Measurements from ENCODE around the gene CTSA. TPM values are rescaled to one million over a fixed set of nuclear protein-coding genes. Genes with fewer than 3 reads are reported as not detected.
A peak's percentile ranks its signal among the peaks of the same experiment; 100 is the strongest.

Gene CTSA
- total and polyA plus RNA-seq, 9 of the 15 experiments (the other 6 are each of a cell fraction or from before 2014, with no cell fraction given): 8.8 to 61.7 (median 28.3) TPM

- Histone ChIP-seq H3K4me1 (replicated peaks in 1 of 2; ENCODE audit: control insufficient read depth in 2 of 2, insufficient read depth in 2 of 2, low read length in 2 of 2) (peaks cover 12 to 26% of the 10 kb centered on the region in 2 experiments; a peak in 4 of 5 replicates), H3K9me1 (ENCODE audit: control insufficient read depth, insufficient read depth, low read length) (no peaks in the 10 kb centered on the region), H3K9me3 (replicated peaks; ENCODE audit: control insufficient read depth, insufficient read depth, low read depth, low read length) (no peaks in the 10 kb centered on the region), H4K20me1 (replicated peaks; ENCODE audit: control insufficient read depth, insufficient read depth, low read length) (peaks cover 27% of the 10 kb centered on the region), H2AFZ (ENCODE audit: low read depth, low read length) (peak overlapping the region; percentile 89), H3K79me2 (ENCODE audit: control insufficient read depth, insufficient read depth, low read length) (peaks cover 21% of the 10 kb centered on the region), H3K27ac (ENCODE audit: extremely low read depth, low read depth, low read length) (peak overlapping the region; percentile 100), H3K4me2 (ENCODE audit: insufficient read depth, low read length) (peak overlapping the region; percentile 90), H3K36me3 (ENCODE audit: control insufficient read depth, insufficient read depth, low read length) (peaks cover 21% of the 10 kb centered on the region), H3K9ac (ENCODE audit: insufficient read depth in 1 of 2, low read depth in 2 of 2, low read length in 2 of 2) (peak overlapping the region; percentile 100), H3K27me3 (ENCODE audit: control insufficient read depth in 2 of 2, insufficient read depth in 2 of 2, low read length in 2 of 2) (no peaks in the 10 kb centered on the region), H3K4me3 (peak overlapping the region; percentile 99)
- FAIRE-seq (no peak), ATAC-seq (peak; percentile 24), DNase-seq (ENCODE audit: extremely low read depth in 1 of 4, low spot score in 3 of 4) (peak in 3 of 4 experiments; percentile 53 to 68 (median 68))
- intact Hi-C loops (cut with micrococcal nuclease) (loop anchor here (2.0 to 10.0 kb wide), 2 partner anchors 77 to 139 kb away; partner anchors contain the start of genes ACOT8, DNTTIP1, WFDC3 and ZSWIM3), in situ Hi-C loops (cut with MboI) (no loop called here)
- BruUV-seq (replicated peaks): no TSS peak
- WGBS (ENCODE audit: insufficient coverage, low coverage, missing lambda C conversion rate): 2% methylated on average over 30 of the region's 34 CpGs
- POLR2A ChIA-PET: interaction anchor here (0.6 to 4.9 kb wide), 36 partner anchors 10 to 582 kb away, joined by 3 to 91 read pairs (median 4); partner anchors contain the start of genes CTSA, DNTTIP1, NEURL2 and PLTP
- CTCF ChIA-PET (ENCODE audit: low intra/inter-chr PET ratio): interaction anchor here (1.5 kb wide), 1 partner anchor 29 kb away, joined by 10 read pairs; no protein-coding TSS in a partner anchor
- no peak for TF ChIP-seq ZNF79 (CRISPR knock-in tag; IDR thresholded peaks at IDR 0.05; ENCODE audit: low read depth)
- TF ChIP-seq ETV6 (IDR thresholded peaks at IDR 0.05; ENCODE audit: borderline replicate concordance in 1 of 2, low read depth in 2 of 2, low read length in 1 of 2): no peak
- 0 out of 2 replicates have a peak, but pooled peaks have one; percentile 11 for TF ChIP-seq ETV6 (CRISPR knock-in tag; IDR thresholded peaks at IDR 0.05; ENCODE audit: borderline replicate concordance)
- no peak for TF ChIP-seq JUND (IDR thresholded peaks at IDR 0.05; ENCODE audit: borderline replicate concordance, low read depth, low read length)
- peak; percentile 19; the same call in 1 of the 3 replicates for TF ChIP-seq JUND (tag; IDR thresholded peaks at IDR 0.05; ENCODE audit: borderline replicate concordance, low read depth, low read length)
- peak; percentile 68; the same call in 1 of the 2 replicates for TF ChIP-seq FOXK1 (CRISPR knock-in tag; IDR thresholded peaks at IDR 0.05; ENCODE audit: borderline replicate concordance)
- peak; percentile 86; the same call in 1 of the 2 replicates for TF ChIP-seq LCOR (CRISPR knock-in tag; IDR thresholded peaks at IDR 0.05)
- TF ChIP-seq BCOR (IDR thresholded peaks at IDR 0.05): peak; percentile 98
- 0 out of 2 replicates have a peak, but pooled peaks have one; percentile 15 for TF ChIP-seq ZC3H4 (CRISPR knock-in tag; IDR thresholded peaks at IDR 0.05; ENCODE audit: borderline replicate concordance)
- no peak for TF ChIP-seq POLR2AphosphoS2 (IDR thresholded peaks at IDR 0.05; ENCODE audit: low read length)
- TF ChIP-seq ATF1 (CRISPR knock-in tag; IDR thresholded peaks at IDR 0.05): no peak
- TF ChIP-seq ATF1 (tag; IDR thresholded peaks at IDR 0.05): peak; percentile 89
- no peak; the same call in 1 of the 2 replicates for TF ChIP-seq PKNOX1 (IDR thresholded peaks at IDR 0.05)
- TF ChIP-seq ZFP36 (IDR thresholded peaks at IDR 0.05; ENCODE audit: low read depth, low read length, partially characterized antibody): peak; percentile 51
- TF ChIP-seq HNRNPL (IDR thresholded peaks at IDR 0.05; ENCODE audit: low read depth, low read length): no peak
- peak; percentile 36; the same call in 1 of the 2 replicates for TF ChIP-seq BRD4 (IDR thresholded peaks at IDR 0.05)
- no peak for TF ChIP-seq ZNF24 (IDR thresholded peaks at IDR 0.05)
- no peak for TF ChIP-seq FOXA1 (IDR thresholded peaks at IDR 0.05; ENCODE audit: borderline replicate concordance)
- 0 out of 2 replicates have a peak, but pooled peaks have one; percentile 9 for TF ChIP-seq ZBTB33 (CRISPR knock-in tag; IDR thresholded peaks at IDR 0.05)
- no peak for TF ChIP-seq MYC (IDR thresholded peaks at IDR 0.05; ENCODE audit: low read depth, low read length)
- no peak for TF ChIP-seq MYC (CRISPR knock-in tag; IDR thresholded peaks at IDR 0.05; ENCODE audit: borderline replicate concordance, low read depth)
- no peak for TF ChIP-seq PHB2 (IDR thresholded peaks at IDR 0.05; ENCODE audit: low read depth)
These were observed 43.0 kb downstream of the CTSA start for GRCh38 chr20:45934046-45934585.

All from K562 (cell line).